ENCODE data around the gene RTF2.

Gene RTF2

DNA sequence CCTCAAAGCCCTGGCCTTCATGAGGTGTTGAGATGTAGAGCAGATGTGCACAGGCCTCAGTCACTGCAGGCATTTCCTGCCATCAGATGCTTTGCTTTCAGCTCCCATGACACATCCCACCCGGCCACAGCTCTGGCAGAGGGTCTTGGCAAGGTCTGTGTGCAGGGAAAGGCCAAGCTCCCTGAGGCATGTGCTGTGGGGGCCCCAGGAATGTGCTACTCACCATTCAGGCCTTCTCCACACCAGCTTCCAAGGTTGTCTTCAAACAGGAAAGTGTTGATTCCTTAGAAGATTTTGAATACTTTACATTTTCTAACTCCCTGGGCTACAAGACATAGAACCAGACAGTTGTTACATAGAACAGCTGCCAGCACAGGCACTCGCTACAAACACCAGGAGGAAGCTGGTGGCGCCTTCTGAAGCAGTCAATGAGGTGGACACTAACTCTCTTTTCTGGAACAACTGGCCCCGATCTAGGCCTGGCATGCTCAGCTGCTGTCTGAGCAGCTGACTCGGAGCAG lies 28.6 kb upstream of the RTF2 start:
- no peak for DNase-seq

DNA sequence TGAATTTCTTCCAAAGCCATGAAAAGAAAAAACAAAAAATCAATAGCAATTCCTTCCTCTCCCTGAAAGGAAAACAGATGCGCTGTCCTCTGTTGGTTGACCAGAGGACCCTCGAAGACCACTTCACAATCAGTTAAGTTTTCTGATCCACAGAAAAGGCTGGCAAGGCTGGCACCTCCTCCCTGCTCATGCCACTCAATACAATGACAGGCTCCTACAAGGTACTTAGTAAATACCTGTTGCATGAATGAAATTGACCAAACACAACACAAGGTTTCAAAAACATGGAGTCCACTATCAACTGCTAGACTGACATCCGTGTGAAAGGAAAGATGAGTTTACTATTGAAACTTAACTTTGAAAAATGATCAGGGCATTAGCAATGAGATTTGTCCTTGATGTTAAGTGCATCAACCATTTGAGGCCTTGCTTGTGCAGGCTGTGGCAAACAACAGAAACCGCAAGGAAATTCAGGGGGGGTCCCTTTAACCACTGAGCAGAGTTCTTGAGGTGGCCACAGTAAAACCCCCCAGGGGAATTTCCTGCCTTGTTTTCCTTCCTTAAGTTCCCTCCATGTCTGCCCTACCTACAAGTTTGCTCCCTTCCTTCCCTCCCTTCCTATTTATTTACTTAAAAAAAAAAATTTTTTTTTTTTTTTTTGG lies 27.9 kb upstream of the RTF2 start:
- DNase-seq = no peak

DNA sequence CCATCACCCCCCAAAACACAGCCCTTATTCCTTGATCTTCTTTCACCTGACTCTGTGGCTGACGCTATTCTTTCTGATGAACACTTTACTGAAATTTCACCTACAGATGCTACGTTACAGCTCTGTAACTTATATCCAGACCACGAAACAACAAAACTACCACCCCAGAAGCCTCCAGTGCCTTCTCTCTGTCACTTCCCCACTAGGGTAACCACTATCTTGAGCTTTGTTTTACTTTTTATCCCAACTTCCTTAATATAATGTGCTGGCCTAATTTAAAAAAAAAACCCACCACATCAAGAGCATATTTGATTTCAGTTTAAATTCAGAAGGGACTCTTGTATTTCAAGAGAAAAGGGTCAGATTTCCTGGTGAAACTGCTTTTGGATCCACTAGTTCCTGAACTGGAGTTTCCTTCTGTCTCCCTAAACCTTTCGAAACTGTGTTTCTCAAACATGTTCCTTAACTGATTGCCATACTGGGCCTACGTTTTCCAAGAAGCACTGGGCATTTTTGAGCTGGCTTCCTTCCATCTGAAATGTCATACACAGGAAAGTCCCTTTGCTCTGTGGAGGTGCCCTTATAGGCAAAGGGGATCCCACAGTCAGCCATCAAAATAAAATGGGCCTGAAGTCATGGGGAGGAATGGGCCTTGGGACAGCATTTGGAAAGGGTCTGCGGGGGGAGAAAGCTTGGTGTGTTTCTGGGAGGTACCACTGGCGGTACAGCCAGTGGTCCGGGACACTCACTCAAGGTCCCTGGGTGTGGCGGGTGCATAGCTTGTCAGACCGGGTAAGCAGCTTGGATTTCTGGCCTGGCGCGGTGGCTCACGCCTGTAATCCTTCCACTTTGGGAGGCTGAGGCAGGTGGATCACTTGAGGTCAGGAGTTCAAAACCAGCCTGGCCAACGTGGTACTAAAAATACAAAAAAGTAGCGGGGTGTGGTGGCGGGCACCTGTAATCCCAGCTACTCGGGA lies 25.8 kb upstream of the RTF2 start:
- no peak for DNase-seq

DNA sequence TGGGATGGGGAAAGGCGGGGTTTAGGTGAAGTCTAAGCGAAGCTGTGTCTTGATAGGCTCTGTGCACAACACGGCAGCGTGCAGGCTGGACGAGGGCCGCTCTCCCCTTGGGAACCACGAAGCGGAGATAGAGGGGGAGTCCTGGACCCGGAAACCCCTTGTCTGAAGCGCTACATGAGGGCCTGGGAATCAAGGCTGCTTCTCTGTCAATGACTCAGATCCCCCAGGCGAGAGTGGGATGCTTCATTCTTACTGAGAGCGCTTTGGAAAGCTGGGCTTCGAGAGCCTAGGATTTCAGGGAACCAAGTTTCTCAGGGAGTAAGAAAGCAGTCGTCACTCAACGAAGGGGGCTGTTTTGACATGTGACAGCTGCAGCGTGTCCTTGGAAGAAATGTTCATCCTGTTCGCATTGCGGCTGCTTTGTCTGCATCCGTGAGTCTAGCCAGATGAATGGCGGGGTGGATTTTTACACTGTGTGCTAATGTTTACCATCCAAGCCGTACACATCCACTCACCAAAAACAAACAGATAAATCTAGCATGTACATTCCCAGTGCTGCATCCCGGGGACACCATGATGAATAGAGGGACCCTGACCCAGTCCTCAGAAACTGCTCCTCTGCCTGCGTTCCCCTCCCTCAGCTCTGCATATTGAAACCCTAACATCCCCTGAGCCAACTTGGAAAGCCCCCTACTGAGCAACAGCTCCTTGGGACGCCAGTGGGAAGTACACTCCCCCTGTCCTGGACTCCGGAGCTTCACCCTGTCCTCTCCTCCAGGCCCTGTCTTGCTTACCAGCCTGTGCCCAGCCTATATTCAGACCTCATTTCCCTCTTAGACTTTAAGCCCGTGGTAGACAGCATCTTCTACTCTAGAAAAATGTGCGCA lies 24.5 kb upstream of the RTF2 start:
- DNase-seq = no peak

DNA sequence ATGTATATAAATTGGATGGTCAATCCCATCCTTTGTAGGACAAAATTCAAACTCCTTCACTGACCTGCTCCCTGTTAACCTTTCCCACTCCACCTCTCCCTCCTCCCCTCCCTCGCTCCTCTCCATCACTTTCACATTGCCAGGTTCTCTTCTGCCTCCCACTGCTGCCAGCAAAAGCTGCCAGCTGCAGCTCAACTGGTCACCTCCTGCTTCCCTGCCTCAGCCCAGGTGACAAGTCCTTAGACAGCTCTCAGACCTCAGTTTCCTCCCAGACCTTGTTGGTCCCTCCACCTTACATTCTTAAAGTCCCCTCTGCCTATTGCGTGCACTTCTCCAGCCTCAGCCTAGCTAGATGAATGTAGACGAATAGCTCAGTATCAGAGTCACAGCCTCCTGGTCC lies 23.3 kb upstream of the RTF2 start:
- no peak for DNase-seq

DNA sequence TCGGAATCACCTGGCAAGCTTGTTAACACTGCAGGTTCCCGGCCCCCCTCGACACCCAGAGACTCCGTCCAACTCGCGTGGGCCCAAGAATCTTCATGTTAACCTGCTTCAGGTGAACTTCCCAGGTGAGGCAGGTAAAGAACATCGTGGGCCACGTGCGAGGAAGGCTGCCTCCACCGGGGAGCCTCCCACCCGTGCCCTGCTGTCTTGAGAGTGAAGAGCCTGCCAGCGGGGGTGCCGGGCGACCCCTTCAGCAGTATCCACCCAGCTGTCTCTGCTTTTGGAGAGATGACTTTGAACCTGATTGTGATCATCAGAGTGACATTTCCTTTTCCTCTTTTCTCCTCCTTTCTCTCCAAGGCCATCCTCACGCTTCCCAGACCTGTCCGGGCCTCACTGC lies 22.9 kb upstream of the RTF2 start:
- no peak for DNase-seq

DNA sequence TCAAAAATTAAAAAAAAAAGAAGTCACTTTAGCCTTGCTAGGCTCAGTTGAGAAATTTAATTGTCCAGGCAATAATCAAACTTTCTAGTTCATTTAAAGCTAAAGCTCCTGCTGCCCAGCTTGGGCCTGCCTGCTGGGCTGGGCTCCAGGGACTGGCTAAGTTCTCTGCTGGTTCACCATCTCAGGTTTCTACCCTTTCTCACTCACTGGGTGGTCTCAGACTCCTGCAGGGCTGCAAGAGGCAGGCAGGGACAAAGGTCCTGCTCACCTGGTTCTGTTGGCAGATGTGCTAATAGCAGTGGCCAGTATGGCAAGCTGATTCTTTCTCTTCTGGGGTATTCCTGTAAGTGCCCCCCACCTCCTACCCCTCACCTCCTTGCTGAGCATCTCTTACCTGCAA lies 21.2 kb upstream of the RTF2 start:
- no peak for DNase-seq

DNA sequence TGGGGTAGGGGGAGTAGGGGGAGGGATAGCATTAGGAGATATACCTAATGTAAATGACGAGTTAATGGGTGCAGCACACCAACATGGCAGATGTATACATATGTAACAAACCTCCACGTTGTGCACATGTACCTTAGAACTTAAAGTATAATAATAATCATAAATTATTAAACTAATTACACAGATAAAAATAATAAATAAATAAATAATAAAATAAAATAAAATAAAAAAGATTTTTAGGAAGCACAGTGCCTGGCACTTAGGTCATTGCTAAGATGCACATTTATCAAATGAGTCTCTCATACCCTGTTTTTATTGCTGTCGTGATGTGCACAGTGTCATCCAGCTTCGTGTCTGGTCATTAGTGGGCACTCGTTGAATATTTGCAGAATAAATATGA lies 19.0 kb upstream of the RTF2 start:
- DNase-seq = no peak

DNA sequence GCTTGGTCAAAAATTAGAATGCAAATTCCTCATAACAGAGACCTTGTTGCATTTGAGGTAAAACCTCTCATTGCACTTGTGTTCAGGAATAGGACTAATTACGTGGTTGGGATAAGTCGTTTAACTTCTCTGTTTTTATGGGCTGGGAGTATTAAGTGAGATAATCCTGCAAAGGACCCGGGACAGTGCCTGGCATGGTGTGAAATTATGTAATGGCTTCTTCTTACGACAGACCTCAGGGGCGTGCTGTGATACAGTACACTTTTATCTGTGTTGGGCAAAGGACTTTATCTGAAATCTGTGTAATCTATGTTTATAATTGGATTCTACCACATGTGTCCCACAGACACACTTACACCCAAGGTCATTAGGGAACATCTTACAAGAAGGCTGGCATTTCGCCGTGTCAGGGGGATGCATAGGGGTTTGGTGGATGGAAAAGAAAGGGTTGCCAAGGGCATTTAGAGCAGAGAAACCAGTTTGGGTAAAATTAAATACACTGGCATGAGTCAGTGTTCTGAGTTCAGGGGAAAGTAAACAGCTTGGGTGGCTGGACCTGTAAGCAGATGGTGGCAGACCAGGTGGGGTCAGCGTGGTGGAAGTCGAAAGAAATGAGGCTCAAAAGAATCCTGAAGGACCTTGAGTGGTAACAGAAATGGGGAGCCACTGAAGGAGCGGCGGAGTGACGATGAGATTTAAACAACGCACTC lies 17.2 kb upstream of the RTF2 start:
- DNase-seq = no peak

DNA sequence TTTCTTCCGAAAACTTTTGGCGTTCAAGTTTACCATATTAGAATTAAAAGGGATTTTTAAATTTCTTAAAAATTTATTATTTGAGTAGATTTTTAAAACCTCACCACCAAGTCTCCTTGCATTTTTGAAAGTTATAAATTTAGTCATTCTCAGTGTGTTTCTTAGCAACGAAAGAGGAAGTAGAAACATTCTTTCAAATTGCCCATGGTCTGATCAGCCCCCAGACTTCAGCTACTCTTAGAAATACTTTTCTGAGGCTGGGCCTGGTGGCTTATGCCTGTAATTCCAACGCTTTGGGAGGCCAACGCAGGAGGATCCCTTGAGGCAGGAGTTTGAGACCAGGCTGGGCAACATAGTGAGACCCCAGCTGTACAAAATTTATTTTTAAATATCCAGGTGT lies 15.1 kb upstream of the RTF2 start:
- DNase-seq = no peak

DNA sequence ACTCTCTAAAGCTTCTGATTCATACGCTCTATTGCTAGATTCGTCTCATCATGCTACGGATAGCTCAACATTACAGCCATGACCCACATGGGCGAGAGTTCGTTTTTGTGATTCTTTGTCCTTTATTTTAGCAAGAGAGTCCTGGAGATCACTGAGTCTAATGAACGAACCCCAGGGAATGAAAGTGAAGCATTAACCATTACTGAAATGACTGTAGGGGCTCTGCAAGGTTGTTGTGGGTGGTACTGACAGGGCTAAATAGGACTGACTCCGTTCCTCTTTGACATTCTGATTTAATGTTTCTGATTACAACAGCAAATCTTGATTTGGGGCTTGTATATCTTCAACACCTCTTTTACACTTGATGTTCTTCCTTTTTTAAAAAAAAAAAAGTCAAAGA lies 13.7 kb upstream of the RTF2 start:
- no peak for DNase-seq

DNA sequence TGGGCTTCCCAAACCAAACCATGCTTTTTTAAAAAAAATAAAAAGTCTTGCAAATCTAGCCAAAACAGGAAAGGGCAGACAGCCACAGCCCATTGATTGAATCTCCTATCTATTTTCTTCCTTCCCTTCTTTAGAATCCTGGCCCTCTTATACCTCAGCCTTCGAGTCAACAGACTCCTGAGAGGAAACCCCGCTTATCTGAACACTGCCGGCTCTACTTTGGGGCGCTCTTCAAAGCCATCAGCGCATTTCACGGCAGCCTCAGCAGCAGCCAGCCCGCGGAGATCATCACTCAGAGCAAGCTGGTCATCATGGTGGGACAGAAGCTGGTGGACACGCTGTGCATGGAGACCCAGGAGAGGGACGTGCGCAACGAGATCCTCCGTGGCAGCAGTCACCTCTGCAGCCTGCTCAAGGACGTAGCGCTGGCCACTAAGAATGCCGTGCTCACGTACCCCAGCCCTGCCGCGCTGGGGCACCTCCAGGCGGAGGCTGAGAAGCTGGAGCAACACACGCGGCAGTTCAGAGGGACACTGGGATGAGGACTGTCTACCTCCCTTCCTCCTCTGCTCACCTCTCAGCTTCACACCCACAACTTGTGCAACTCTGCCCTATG lies 10.1 kb upstream of the RTF2 start:
- DNase-seq = no peak

DNA sequence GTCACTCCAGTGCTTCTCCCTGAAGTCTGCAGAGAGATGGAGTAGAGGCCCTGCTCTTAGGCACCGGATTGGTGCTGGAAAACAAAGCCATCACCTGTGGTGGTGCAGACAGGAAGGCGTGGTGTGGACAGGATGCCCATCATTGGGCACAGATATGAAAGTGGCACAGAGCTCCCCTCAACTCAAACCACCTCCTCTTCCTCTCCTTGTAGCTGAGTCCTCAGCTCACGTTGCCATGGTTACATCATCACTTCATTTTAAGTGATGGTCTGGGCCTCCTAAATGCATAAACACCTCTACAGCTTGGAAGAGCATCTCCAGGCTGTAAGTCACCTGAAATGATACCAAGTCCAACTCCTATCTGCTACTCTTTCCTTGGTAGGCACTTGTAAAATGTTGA lies 8.0 kb upstream of the RTF2 start:
- DNase-seq = no peak

DNA sequence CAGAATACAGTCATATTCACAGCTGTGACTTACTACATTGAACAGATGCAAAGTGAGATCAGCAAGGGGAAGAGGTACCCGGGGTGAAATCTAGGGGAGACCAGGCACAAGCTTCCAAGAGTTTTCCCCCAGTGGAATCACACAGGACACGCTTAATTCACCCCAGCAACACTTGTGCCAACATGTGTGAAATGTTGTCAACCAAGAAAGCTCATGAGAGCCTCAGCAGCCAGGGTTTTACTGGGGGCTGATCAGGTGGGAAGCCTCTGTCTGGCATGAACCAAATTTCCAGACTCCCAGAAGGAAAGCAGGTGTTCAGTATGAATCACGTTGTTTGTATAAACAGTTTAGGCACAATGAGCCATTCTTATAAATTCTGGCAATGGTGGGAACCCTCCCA lies 6.9 kb upstream of the RTF2 start:
- DNase-seq = no peak

DNA sequence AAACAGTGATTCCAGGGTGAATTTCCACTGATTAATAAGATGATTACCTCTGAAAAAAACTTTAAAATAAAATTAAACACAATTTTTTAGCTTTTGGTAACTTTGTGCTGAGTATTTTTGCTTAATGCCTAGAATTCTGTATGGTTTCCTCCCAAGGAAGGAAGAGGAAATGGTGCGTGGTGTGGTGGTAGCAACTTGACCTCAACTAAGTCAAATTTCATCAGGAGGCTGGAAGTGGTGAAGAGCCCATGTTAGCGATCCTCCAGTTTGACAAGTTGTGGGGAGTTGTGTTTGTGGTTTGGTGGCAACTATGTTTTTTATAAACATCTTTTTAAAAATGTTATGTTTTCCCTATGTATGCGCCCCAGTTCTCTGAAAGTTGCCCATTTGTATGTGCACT lies 5.0 kb upstream of the RTF2 start:
- DNase-seq = no peak

DNA sequence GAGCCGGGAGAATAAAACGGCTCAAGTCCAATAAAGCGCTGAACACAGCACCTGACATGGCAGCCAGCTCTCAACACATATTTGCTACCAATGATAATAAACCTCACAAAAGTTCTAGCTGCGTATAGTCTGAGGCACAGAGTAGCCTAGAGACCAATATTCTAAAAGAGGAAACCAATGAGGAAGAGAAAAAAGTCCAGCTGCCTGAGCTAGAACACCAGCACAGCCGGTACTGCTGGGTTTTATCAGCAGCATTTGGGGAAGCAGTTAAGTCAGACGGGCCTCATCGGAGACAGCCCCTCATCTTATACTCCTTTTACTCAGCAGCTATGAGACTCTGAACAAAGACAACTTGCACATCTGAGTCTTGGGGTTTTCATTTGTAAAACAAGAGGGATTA lies 2.4 kb upstream of the RTF2 start:
- no peak for DNase-seq

DNA sequence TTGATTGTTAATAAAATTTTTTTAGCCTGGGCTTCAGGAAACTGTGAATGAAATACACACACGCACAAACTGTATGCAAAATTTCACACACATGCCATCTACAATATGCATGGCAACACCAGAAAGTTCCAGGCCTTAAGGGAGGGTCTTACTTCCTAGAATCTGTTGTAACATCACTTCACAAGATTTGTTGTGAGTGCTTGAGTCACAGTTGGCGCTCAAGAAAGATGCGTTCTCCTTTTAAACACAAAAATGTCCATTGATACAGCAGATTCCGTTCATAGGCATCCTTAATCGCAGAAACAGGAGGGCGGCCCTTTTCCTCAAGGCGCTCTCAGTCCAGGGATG lies 485 bp upstream of the RTF2 start:
- no peak for DNase-seq

DNA sequence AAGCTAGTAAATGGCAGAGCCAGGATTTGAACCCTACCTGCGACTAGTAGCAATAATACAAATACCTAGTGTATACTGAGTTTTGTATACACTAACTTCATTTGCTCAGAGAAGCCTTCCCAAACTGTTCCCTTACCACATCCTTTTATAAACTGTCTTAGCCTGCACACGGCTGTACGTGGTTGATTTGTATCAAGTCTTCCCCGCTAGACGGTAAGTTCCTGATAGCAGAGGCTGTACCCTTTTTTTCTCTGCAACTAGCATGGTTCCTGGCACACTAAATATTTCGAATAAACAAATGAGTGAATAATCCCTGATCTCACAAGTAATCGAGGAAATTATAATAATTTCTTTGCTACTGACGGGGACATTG lies 636 bp downstream of the RTF2 start:
- DNase-seq = no peak

DNA sequence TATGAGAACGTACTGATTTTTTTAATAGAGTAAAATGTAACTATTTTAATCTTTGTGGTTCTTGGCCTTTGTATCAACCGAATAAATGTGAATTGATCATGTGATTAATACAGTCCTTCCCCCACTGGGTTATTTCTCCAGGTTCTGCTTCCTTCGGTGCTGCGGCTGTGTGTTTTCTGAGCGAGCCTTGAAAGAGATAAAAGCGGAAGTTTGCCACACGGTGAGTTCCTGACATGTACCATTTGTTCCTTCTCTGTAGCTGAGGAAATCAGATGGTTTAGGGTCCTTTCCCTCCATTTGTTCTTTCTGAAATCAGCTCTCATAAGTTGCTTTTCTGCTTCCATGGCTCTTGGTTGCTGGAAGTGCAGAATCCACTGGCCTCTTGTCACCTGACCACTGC lies 15.5 kb downstream of the RTF2 start:
- no peak for DNase-seq

DNA sequence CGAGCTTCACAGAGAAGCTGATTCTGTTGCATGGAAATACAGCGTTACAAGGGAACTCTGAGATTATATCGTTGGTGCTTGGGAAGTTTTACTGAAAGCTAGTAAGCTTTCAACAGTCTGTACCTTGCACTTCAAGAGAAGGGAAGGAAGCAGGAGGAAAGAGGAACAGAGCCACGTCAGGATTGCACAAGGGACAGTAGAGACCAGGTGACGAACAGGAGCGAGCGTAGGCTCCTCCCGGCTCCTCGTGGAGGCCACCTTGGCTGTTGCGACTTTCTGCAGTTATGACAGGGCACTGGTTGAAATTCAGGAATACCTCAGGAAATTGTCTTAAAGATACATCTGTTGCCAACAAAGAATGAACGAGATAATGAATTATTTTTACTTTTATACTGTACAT lies 18.8 kb downstream of the RTF2 start:
- DNase-seq = no peak

DNA sequence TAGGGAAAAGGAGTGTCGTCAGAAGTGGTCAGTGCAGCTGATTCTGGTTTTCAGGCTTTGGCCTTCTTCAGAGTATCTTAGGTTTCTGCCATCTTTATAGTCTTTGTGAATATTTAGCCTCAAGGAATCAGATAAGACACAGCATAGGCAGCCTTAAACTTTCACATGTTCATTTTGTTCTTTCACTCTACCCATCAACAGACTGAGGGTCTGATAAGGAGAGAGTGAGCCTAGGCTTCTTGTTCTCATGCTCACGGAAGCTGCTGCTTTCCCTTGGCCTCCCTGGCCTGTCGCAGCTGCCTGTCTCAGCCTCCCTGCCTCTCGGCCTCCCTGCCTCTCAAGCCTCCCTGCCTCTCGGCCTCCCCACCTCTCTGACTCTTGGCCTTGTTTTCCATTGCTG lies 20.1 kb downstream of the RTF2 start:
- DNase-seq = no peak

DNA sequence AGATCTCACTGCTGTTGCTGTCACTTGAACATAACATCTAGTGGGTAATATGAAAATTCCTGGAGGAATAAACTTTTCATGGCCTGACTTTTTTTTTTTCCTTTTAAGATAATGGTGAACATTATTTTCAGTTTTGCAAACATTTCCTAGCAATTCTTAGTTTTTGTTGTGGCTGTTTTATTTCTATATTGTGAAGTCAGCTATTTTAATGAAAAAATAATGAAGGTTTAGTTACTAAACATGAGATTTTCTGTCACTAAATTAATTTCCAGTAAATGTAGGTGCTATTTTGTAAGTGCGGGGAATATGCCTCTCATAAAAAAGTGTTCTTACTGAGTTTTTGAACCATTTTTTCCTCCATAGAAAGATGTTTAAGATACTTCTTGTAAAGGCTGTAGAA lies 32.7 kb downstream of the RTF2 start:
- no peak for DNase-seq
